CD14-positive monocyte (primary cell): ENCODE data around the gene GRIN3A. TPM values are rescaled to one million over a fixed set of nuclear protein-coding genes. Genes with fewer than 3 reads are reported as not detected.

Experiments used
- DNase-seq, 3 donors: peaks; one replicate each; pipeline ENCODE4 v3.0.0-alpha.2; 2011 to 2022
- H2AFZ ChIP-seq: 2 replicates; pipeline ENCODE4 v1.6.0; 2012; ENCODE audit warnings: mild to moderate bottlenecking, low read depth, low read length, inconsistent platforms; ENCODE audit not compliant: insufficient read depth, poor library complexity, severe bottlenecking
- H3K27ac ChIP-seq, 2 donors: 1 replicate in 1 of 2; 2 replicates in 1 of 2; pipeline ENCODE4 v1.5.1; 2012 to 2013; ENCODE audit warnings: low read length in 2 of 2, control low read depth in 1 of 2, inconsistent platforms in 1 of 2, low read depth in 1 of 2, mild to moderate bottlenecking in 1 of 2
- H3K27me3 ChIP-seq, 2 donors: one replicate each; pipeline versions ENCODE4 v1.6.0 to v1.6.1; 2011 to 2013; ENCODE audit warnings: low read length in 2 of 2; ENCODE audit not compliant: control insufficient read depth in 2 of 2, insufficient read depth in 2 of 2
- H3K36me3 ChIP-seq, 2 donors: replicated peaks in 1 of 2; 1 replicate in 1 of 2; 2 replicates in 1 of 2; pipeline versions ENCODE4 v1.5.1 to v1.6.1; 2012 to 2013; ENCODE audit warnings: low read length in 2 of 2, control low read depth in 1 of 2, inconsistent platforms in 1 of 2, mild to moderate bottlenecking in 1 of 2; ENCODE audit not compliant: insufficient read depth in 2 of 2, control insufficient read depth in 1 of 2
- H3K4me1 ChIP-seq, 2 donors: 1 replicate in 1 of 2; 2 replicates in 1 of 2; pipeline versions ENCODE4 v1.5.1 to v1.6.1; 2012 to 2013; ENCODE audit warnings: low read length in 2 of 2, control low read depth in 1 of 2, inconsistent platforms in 1 of 2, mild to moderate bottlenecking in 1 of 2, moderate library complexity in 1 of 2; ENCODE audit not compliant: insufficient read depth in 2 of 2, control insufficient read depth in 1 of 2
- H3K4me2 ChIP-seq: replicated peaks from 2 replicates; pipeline ENCODE3; 2012; ENCODE audit warnings: low read length, moderate library complexity, mild to moderate bottlenecking; ENCODE audit not compliant: poor library complexity, severe bottlenecking; ENCODE audit errors: extremely low read depth
- H3K4me3 ChIP-seq, 3 experiments: fragments of 200-600 bp in 1 of 3; sonication (generic) in 1 of 3; replicated peaks in 1 of 3; 1 replicate in 2 of 3; 2 replicates in 1 of 3; pipeline ENCODE4 v1.5.1; 2011 to 2013; ENCODE audit warnings: low read length in 3 of 3, mild to moderate bottlenecking in 3 of 3, control low read depth in 2 of 3, low read depth in 2 of 3, inconsistent platforms in 1 of 3, moderate library complexity in 1 of 3
- H3K79me2 ChIP-seq: 2 replicates; pipeline ENCODE4 v1.6.0; 2012; ENCODE audit warnings: mild to moderate bottlenecking, control low read depth, inconsistent platforms, low read length, moderate library complexity; ENCODE audit not compliant: insufficient read depth
- H3K9ac ChIP-seq: 2 replicates; pipeline ENCODE4 v1.6.0; 2017; ENCODE audit warnings: low read length, mild to moderate bottlenecking; ENCODE audit not compliant: insufficient read depth, poor library complexity, severe bottlenecking
- H3K9me3 ChIP-seq, 2 donors: replicated peaks in 1 of 2; 1 replicate in 1 of 2; 2 replicates in 1 of 2; pipeline versions ENCODE4 v1.5.1 to v1.6.1; 2012 to 2013; ENCODE audit warnings: low read length in 2 of 2, control low read depth in 1 of 2; ENCODE audit not compliant: control insufficient read depth in 1 of 2, insufficient read depth in 1 of 2
- H4K20me1 ChIP-seq: 2 replicates; pipeline ENCODE4 v1.6.0; 2012; ENCODE audit warnings: mild to moderate bottlenecking, low read length, control low read depth, moderate library complexity; ENCODE audit not compliant: insufficient read depth
- H3K27ac Mint-ChIP-seq, 7 donors: one replicate each; pipeline ENCODE4 v1.8.0; 2020; ENCODE audit warnings: mild to moderate bottlenecking in 7 of 7, mixed read lengths in 7 of 7, moderate library complexity in 6 of 7, inconsistent platforms in 2 of 7
- H3K27me3 Mint-ChIP-seq, 3 donors: one replicate each; pipeline ENCODE4 v1.8.0; 2021 to 2022; ENCODE audit warnings: low read depth in 3 of 3, mild to moderate bottlenecking in 3 of 3, mixed read lengths in 3 of 3, moderate library complexity in 3 of 3, inconsistent platforms in 1 of 3
- H3K36me3 Mint-ChIP-seq, 2 donors: one replicate each; pipeline ENCODE4 v1.8.0; 2020; ENCODE audit warnings: mixed read lengths in 2 of 2, inconsistent platforms in 1 of 2, mild to moderate bottlenecking in 1 of 2
- H3K4me1 Mint-ChIP-seq: one replicate; pipeline ENCODE4 v1.8.0; 2020; ENCODE audit warnings: mild to moderate bottlenecking, mixed read lengths
- H3K4me3 Mint-ChIP-seq, 2 donors: one replicate each; pipeline ENCODE4 v1.8.0; 2020; ENCODE audit warnings: mild to moderate bottlenecking in 2 of 2, mixed read lengths in 2 of 2, moderate library complexity in 1 of 2
- H3K9me3 Mint-ChIP-seq, 7 donors: one replicate each; pipeline ENCODE4 v1.8.0; 2020 to 2022; ENCODE audit warnings: mixed read lengths in 7 of 7, mild to moderate bottlenecking in 6 of 7, moderate library complexity in 6 of 7, inconsistent platforms in 2 of 7
- CTCF ChIP-seq: fragments of 200-600 bp; IDR thresholded peaks from one replicate; pipeline ENCODE4 v1.8.0; 2022; ENCODE audit warnings: antibody characterized with exemption, mild to moderate bottlenecking
- WGBS: methylation state at CpG from one replicate; pipeline ENCODE4 v1.1.5; 2013; ENCODE audit warnings: missing lambda C conversion rate; ENCODE audit not compliant: insufficient coverage; 5-methylcytosine and 5-hydroxymethylcytosine counted together
- intact Hi-C, 2 donors: fragments of 100-400 bp; cut with micrococcal nuclease; formaldehyde crosslinking; loops; one replicate each; pipeline versions ENCODE4 v1.15.0 to v1.15.1; 2023
- polyA plus RNA-seq, 3 donors: library from polyadenylated mRNA; depleted of rRNA in 1 of 3; unstranded in 2 of 3; stranded (reverse) in 1 of 3; fragments of 300-500 nt in 2 of 3; fragments of >200 nt in 1 of 3; fragmentation: Illumina TruSeq in 2 of 3; gene quantifications; 1 replicate in 2 of 3; 2 replicates in 1 of 3; pipeline ENCODE4 v1.2.3, GENCODE V29; 2012 to 2021

The GRIN3A gene
- polyA plus RNA-seq, 3 donors: 0.11 to 0.39 (median 0.16) TPM

- Histone ChIP-seq H3K4me3 (no peak overlapping the region), H3K4me1 (peaks cover 9 to 10% of the 10 kb centered on the region in 2 donors), H4K20me1 (no peaks in the 10 kb centered on the region), H3K9ac (no peak overlapping the region), H3K36me3 (no peaks in the 10 kb centered on the region), H3K27me3 (no peaks in the 10 kb centered on the region), H2AFZ (no peak overlapping the region), H3K79me2 (no peaks in the 10 kb centered on the region), H3K9me3 (no peaks in the 10 kb centered on the region), H3K27ac (no peak overlapping the region), H3K4me2 (no peak overlapping the region)
- no CpG with 5 or more reads among the region's 2 CpGs for WGBS
- intact Hi-C loops: no loop called here
- Mint-ChIP-seq H3K27me3 (no peaks in the 10 kb centered on the region), H3K27ac (no peak overlapping the region), H3K4me3 (no peak overlapping the region), H3K9me3 (peaks cover 0 to 6% (median 2%) of the 10 kb centered on the region in 7 donors), H3K36me3 (no peaks in the 10 kb centered on the region), H3K4me1 (peaks cover 21% of the 10 kb centered on the region)
- DNase-seq: no peak
- TF ChIP-seq CTCF: no peak
Measured at GRCh38 chr9:101639785-101640665, 98.4 kb downstream of the GRIN3A start.

DNA sequence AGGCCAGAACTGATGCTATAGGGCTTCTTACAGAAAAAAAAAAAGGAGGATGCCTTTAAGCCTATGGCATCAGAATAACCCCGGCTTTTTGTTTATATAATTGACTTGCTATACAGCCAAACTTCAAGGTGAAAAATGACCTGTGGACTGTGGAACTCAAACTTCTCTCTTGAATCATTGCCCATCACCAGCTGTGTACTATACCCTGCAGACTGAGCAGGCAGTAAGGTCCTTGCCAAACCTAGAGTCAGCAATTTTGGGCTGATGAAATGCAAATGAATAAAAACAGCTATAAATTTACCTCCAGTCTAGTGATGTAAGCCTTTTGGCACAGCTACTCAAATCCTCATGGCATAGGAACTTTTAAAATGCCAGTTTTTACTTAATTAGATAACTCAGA is 99.1 kb downstream of the GRIN3A start:
- Mint-ChIP-seq H3K27ac (no peak overlapping the region), H3K36me3 (no peaks in the 10 kb centered on the region), H3K4me1 (peaks cover 21% of the 10 kb centered on the region), H3K4me3 (no peak overlapping the region), H3K9me3 (peaks cover 0 to 6% (median 2%) of the 10 kb centered on the region in 7 donors), H3K27me3 (no peaks in the 10 kb centered on the region)
- H3K4me1 ChIP-seq: peaks cover 9 to 10% of the 10 kb centered on the region in 2 donors
- no peaks in the 10 kb centered on the region for H3K36me3 ChIP-seq
- no peaks in the 10 kb centered on the region for H3K79me2 ChIP-seq
- no peak for DNase-seq
- no peaks in the 10 kb centered on the region for H3K27me3 ChIP-seq
- no peak overlapping the region for H3K4me2 ChIP-seq
- H3K4me3 ChIP-seq: no peak overlapping the region
- intact Hi-C loops: no loop called here
- no peaks in the 10 kb centered on the region for H4K20me1 ChIP-seq
- no peak for TF ChIP-seq CTCF
- 67% methylated on average over 1 of the region's 1 CpG for WGBS
- no peak overlapping the region for H3K27ac ChIP-seq
- no peak overlapping the region for H2AFZ ChIP-seq
- no peak overlapping the region for H3K9ac ChIP-seq
- no peaks in the 10 kb centered on the region for H3K9me3 ChIP-seq
